ENCODE results near the gene CAMTA1. TPM values are rescaled to one million over a fixed set of nuclear protein-coding genes. Genes with fewer than 3 reads are reported as not detected.
"Not testable (repeated sequence)": the region's sequence is repeated elsewhere in the genome, so short reads cannot be mapped to it uniquely, and the experiment has no call there.

The CAMTA1 gene
- total RNA-seq, 3 donors from 2014 or later, result 73.4 to 114 (median 82.6) TPM

GRCh38 chr1:6803357-6803756 lies 18.1 kb downstream of the CAMTA1 start:
- Histone ChIP-seq H3K4me1 (ENCODE audit: low read depth) (peaks cover 29% of the 10 kb centered on the region), H3K4me3 (no peak overlapping the region), H3K36me3 (ENCODE audit: low read depth) (no peaks in the 10 kb centered on the region), H3K9me3 (no peaks in the 10 kb centered on the region)
- peak; percentile 12 for ATAC-seq
- DNase-seq, result no peak
- TF ChIP-seq, protein P1, sequence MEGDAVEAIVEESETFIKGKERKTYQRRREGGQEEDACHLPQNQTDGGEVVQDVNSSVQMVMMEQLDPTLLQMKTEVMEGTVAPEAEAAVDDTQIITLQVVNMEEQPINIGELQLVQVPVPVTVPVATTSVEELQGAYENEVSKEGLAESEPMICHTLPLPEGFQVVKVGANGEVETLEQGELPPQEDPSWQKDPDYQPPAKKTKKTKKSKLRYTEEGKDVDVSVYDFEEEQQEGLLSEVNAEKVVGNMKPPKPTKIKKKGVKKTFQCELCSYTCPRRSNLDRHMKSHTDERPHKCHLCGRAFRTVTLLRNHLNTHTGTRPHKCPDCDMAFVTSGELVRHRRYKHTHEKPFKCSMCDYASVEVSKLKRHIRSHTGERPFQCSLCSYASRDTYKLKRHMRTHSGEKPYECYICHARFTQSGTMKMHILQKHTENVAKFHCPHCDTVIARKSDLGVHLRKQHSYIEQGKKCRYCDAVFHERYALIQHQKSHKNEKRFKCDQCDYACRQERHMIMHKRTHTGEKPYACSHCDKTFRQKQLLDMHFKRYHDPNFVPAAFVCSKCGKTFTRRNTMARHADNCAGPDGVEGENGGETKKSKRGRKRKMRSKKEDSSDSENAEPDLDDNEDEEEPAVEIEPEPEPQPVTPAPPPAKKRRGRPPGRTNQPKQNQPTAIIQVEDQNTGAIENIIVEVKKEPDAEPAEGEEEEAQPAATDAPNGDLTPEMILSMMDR (IDR thresholded peaks at IDR 0.05), result no peak
- intact Hi-C loops (cut with DNase I, micrococcal nuclease), result no loop called here

DNA sequence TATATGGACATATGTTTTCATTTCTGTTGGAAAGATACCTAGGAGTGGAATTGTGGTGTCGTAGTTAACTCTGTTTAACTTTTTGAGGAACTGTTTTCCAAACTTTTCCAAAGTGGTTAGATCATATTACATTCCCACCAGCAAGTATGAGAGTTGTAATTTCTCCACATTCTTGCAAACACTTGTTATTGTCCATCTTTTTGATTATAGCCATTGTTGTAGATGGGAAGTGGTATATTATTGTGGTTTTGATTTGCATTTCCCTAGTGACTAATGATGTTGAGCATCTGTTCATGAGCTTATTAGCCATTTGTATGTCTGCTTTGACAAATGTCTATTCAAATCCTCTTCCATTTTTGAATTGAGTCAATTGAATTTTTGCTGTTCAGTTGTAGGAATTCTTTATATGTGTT lies 19.8 kb downstream of the CAMTA1 start:
- ATAC-seq (no peak), DNase-seq (no peak)
- intact Hi-C loops (cut with DNase I, micrococcal nuclease), result no loop called here
- H3K4me1 ChIP-seq (ENCODE audit: low read depth), result peaks cover 29% of the 10 kb centered on the region
- H3K9me3 ChIP-seq, result no peaks in the 10 kb centered on the region
- TF ChIP-seq, protein P1 (IDR thresholded peaks at IDR 0.05), result no peak
- H3K36me3 ChIP-seq (ENCODE audit: low read depth), result no peaks in the 10 kb centered on the region
- H3K4me3 ChIP-seq, result no peak overlapping the region

DNA sequence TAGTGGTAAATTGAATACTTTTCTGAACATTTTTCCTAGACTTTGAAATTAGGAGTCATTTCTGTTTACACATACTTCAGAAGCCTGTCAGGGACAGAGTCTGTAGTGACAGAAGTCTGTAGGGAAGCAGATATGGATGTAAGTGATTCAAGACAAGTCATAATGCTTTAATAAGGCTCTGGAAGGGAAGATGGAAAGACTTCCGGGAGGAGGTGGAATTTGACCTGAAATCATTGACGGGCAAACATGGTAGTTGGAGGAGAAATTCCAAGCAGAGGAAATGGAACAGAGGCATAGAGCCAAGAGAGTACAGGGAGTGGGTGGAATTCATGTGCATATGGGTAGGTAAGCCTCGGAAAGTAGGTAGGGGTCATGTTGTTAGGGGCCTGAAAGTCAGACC lies 22.5 kb downstream of the CAMTA1 start:
- TF ChIP-seq, protein P1 (IDR thresholded peaks at IDR 0.05), result no peak
- H3K4me1 ChIP-seq (ENCODE audit: low read depth), result peaks cover 33% of the 10 kb centered on the region
- no peaks in the 10 kb centered on the region for H3K36me3 ChIP-seq (ENCODE audit: low read depth)
- H3K4me3 ChIP-seq, result no peak overlapping the region
- intact Hi-C loops (cut with DNase I, micrococcal nuclease), result no loop called here
- H3K9me3 ChIP-seq, result no peaks in the 10 kb centered on the region
- DNase-seq (peak in 1 of 3 donors; percentile 71), ATAC-seq (peak; percentile 95)

DNA sequence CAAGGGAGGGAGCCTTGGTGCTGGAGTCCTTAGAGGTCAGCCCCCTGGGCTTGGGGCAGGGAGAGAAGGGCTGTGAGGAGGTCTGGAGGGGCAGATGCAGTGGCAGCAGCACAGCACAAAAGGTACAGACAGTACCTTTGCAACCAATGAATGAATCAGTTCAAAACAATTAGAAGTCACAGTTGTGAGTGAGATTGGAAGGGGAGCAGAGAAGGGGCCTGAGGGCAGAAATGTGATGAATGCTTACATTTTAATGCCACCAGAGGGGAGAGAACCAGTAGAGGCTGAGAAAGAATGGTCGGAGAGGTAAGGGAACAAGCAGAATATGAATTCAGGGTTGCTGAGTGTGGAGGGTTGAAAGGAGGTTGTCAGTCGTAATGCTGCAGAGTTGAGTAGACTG lies 24.2 kb downstream of the CAMTA1 start:
- TF ChIP-seq, protein P1 (IDR thresholded peaks at IDR 0.05), result no peak
- intact Hi-C loops (cut with DNase I, micrococcal nuclease), result no loop called here
- no peaks in the 10 kb centered on the region for H3K9me3 ChIP-seq
- H3K36me3 ChIP-seq (ENCODE audit: low read depth), result no peaks in the 10 kb centered on the region
- H3K4me1 ChIP-seq (ENCODE audit: low read depth), result peaks cover 24% of the 10 kb centered on the region
- no peak for ATAC-seq
- no peak for DNase-seq
- H3K4me3 ChIP-seq, result no peak overlapping the region

- ATAC-seq; H3K4me3 ChIP-seq; H3K36me3 ChIP-seq (ENCODE audit: low read depth); intact Hi-C loops (cut with DNase I, micrococcal nuclease); H3K9me3 ChIP-seq; DNase-seq: not testable (repeated sequence)
- H3K4me1 ChIP-seq (ENCODE audit: low read depth), result peaks cover 24% of the 10 kb centered on the region
Observed at GRCh38 chr1:6810146-6810734, 25.0 kb downstream of the CAMTA1 start.

GRCh38 chr1:6811583-6811982 lies 26.3 kb downstream of the CAMTA1 start:
- intact Hi-C loops (cut with DNase I, micrococcal nuclease), result no loop called here
- ATAC-seq (no peak), DNase-seq (no peak)
- no peak overlapping the region for H3K4me3 ChIP-seq
- H3K9me3 ChIP-seq, result no peaks in the 10 kb centered on the region
- TF ChIP-seq, protein P1 (IDR thresholded peaks at IDR 0.05), result no peak
- H3K4me1 ChIP-seq (ENCODE audit: low read depth), result peaks cover 20% of the 10 kb centered on the region
- H3K36me3 ChIP-seq (ENCODE audit: low read depth), result no peaks in the 10 kb centered on the region

Data from mucosa of descending colon (tissue), 3 donors.